OCI-LY7 (cell line): ENCODE results near the gene CLDN9. TPM values are rescaled to one million over a fixed set of nuclear protein-coding genes. Genes with fewer than 3 reads are reported as not detected.

Source experiments
- BruUV-seq: library from RNA; stranded (reverse); fragments of 400-500 nt; replicated peaks from 2 replicates; lab custom pipeline; 2021; lab: Mats Ljungman, UMichigan
- CTCF ChIA-PET: fragments of 300-600 bp; sonication (Branson Sonifier 250); formaldehyde crosslinking; loops from one replicate; lab custom pipeline; 2022; ENCODE audit warnings: antibody characterized with exemption; ENCODE audit not compliant: unreplicated experiment; lab: Charles Lee
- POLR2A ChIA-PET: fragments of 300-600 bp; sonication (Branson Sonifier 250); formaldehyde crosslinking; loops from one replicate; lab custom pipeline; 2022; ENCODE audit warnings: antibody characterized with exemption; lab: Charles Lee
- DNase-seq: peaks from one replicate; pipeline ENCODE4 v3.0.0-alpha.2; 2015; ENCODE audit warnings: low spot score
- H2AFZ ChIP-seq: fragments of 200-600 bp; sonication (generic), shearing (Covaris generic); 2 replicates; pipeline ENCODE4 v1.6.1; 2014; ENCODE audit warnings: mild to moderate bottlenecking, antibody characterized with exemption, low read length, moderate library complexity
- H3K27ac ChIP-seq: fragments of 200-600 bp; sonication (generic); 2 replicates; pipeline ENCODE4 v1.5.1; 2014; ENCODE audit warnings: mixed run types, low read depth, mild to moderate bottlenecking, moderate library complexity, low read length, inconsistent platforms; ENCODE audit not compliant: poor library complexity, severe bottlenecking
- H3K36me3 ChIP-seq: fragments of 200-600 bp; sonication (generic); 2 replicates; pipeline ENCODE4 v1.6.1; 2014; ENCODE audit warnings: mild to moderate bottlenecking, antibody characterized with exemption, low read length, moderate library complexity, mixed read lengths; ENCODE audit not compliant: insufficient read depth
- H3K4me1 ChIP-seq: fragments of 200-600 bp; sonication (generic); 2 replicates; pipeline ENCODE4 v1.5.1; 2014; ENCODE audit warnings: mild to moderate bottlenecking, low read length; ENCODE audit not compliant: insufficient read depth, poor library complexity, severe bottlenecking
- H3K4me2 ChIP-seq: fragments of 200-600 bp; sonication (generic); 2 replicates; pipeline ENCODE4 v1.6.1; 2014; ENCODE audit warnings: mild to moderate bottlenecking, low read length
- H3K4me3 ChIP-seq: fragments of 200-600 bp; sonication (generic); 2 replicates; pipeline ENCODE4 v1.5.1; 2014; ENCODE audit warnings: mild to moderate bottlenecking, low read depth, low read length; ENCODE audit not compliant: poor library complexity, severe bottlenecking
- H3K79me2 ChIP-seq: fragments of 200-600 bp; sonication (generic); 2 replicates; pipeline ENCODE4 v1.6.1; 2016; ENCODE audit warnings: low read depth, mild to moderate bottlenecking, low read length, moderate library complexity, mixed read lengths; ENCODE audit not compliant: insufficient read depth
- H3K9me2 ChIP-seq: fragments of 200-600 bp; sonication (generic); 2 replicates; pipeline ENCODE4 v1.6.1; 2016; ENCODE audit warnings: mild to moderate bottlenecking, low read length, mixed read lengths; ENCODE audit not compliant: insufficient read depth
- H3K9me3 ChIP-seq: fragments of 200-600 bp; sonication (generic); 2 replicates; pipeline ENCODE4 v1.6.1; 2014; ENCODE audit warnings: mild to moderate bottlenecking, mixed run types, low read length, mixed read lengths
- H4K20me1 ChIP-seq: fragments of 200-600 bp; sonication (generic); 2 replicates; pipeline ENCODE4 v1.6.1; 2014; ENCODE audit warnings: mild to moderate bottlenecking, antibody characterized with exemption, low read length, moderate library complexity, mixed read lengths; ENCODE audit not compliant: insufficient read depth
- EZH2phosphoT487 ChIP-seq: fragments of 200-600 bp; sonication (generic); IDR thresholded peaks from 2 replicates; pipeline ENCODE4 v1.6.1; 2018; ENCODE audit warnings: low read depth, borderline replicate concordance, mild to moderate bottlenecking, mixed run types, antibody characterized with exemption, low read length, moderate library complexity, mixed read lengths
- intact Hi-C: fragments of 100-400 bp; cut with micrococcal nuclease; formaldehyde crosslinking; loops from one replicate; pipeline ENCODE4 v1.10.0; 2022; ENCODE audit not compliant: unreplicated experiment
- total RNA-seq, 2 experiments: library from RNA; depleted of rRNA in 1 of 2; stranded (reverse); fragments of >200 nt in 1 of 2; shearing (Covaris generic) in 1 of 2; gene quantifications; 2 replicates each; pipeline ENCODE4 v1.2.3, GENCODE V29; 2014 to 2022
- TF ChIP-seq, protein P1 (sequence below): fragments of 200-600 bp; sonication (generic); conservative IDR thresholded peaks from 2 replicates; pipeline ENCODE4 v1.5.1; 2014; ENCODE audit warnings: mild to moderate bottlenecking, antibody characterized with exemption, low read length, moderate library complexity, mixed read lengths

Gene CLDN9
- total RNA-seq, 2 experiments from 2014 or later, result 0.42 TPM; not detected in 1

DNA sequence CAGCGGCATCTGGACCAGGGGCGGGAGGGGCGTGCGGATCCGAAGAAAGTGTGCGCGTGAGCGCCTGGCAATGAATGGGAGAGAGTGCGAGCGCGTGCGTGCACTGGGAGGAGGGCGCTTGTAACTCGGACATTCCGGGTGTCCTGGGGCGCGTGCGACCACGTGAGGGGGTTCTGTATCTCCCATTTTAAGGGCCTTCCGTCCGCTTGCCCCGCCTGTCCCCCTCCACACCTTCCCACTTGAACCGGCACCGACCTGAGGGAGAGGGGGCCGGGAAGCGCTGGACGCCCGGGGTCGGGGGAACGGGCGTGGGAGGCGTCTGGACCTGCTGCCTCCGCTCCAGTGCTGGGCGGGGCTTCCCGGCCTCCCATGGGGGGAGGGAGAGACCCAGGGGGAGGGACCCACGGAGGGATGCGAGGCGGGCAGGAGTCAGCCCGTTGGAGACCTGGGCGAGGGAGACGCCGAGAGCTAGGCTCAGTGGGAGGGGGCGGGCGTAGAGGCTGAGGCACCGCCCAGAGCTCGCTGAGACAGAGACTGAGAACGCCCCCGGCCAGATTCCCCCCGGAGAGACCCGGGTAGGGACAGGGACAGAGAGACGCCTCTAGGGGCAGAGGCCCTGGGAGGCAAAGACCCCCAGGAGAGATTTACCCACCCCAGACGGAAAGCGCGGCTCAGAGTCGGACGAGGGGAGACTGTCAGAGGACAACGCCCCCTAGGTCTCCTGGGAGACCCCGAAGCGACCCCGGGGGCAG is 48.8 kb upstream of the CLDN9 start, which contains the start of gene KREMEN2:
Gene KREMEN2 (plus strand): TSS at position 553 of the 752 bp plus-strand sequence. CDS start 246 bp downstream, outside the sequence.
- Histone ChIP-seq H3K27ac (no peak within 1 kb of the TSS), H3K4me1 (peaks cover 61% of the 10 kb centered on the region), H3K36me3 (no peaks in the 10 kb centered on the region), H2AFZ (no peak within 1 kb of the TSS), H3K79me2 (no peaks in the 10 kb centered on the region), H4K20me1 (no peaks in the 10 kb centered on the region), H3K9me2 (no peaks in the 10 kb centered on the region), H3K4me3 (peak within 1 kb of the TSS; percentile 54), H3K4me2 (peak within 1 kb of the TSS; percentile 65), H3K9me3 (no peaks in the 10 kb centered on the region)
- no peak for DNase-seq
- CTCF ChIA-PET, result no interaction called here
- intact Hi-C loops, result loop anchor here (5.0 kb wide), 1 partner anchor 37 kb away; no protein-coding TSS in a partner anchor
- POLR2A ChIA-PET, result no interaction called here
- TF ChIP-seq, protein P1, sequence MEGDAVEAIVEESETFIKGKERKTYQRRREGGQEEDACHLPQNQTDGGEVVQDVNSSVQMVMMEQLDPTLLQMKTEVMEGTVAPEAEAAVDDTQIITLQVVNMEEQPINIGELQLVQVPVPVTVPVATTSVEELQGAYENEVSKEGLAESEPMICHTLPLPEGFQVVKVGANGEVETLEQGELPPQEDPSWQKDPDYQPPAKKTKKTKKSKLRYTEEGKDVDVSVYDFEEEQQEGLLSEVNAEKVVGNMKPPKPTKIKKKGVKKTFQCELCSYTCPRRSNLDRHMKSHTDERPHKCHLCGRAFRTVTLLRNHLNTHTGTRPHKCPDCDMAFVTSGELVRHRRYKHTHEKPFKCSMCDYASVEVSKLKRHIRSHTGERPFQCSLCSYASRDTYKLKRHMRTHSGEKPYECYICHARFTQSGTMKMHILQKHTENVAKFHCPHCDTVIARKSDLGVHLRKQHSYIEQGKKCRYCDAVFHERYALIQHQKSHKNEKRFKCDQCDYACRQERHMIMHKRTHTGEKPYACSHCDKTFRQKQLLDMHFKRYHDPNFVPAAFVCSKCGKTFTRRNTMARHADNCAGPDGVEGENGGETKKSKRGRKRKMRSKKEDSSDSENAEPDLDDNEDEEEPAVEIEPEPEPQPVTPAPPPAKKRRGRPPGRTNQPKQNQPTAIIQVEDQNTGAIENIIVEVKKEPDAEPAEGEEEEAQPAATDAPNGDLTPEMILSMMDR, result peak; percentile 32; the same call in 1 of the 2 replicates
- TF ChIP-seq EZH2phosphoT487, result peak; percentile 26; the same call in 1 of the 2 replicates
- BruUV-seq, result no TSS peak

DNA sequence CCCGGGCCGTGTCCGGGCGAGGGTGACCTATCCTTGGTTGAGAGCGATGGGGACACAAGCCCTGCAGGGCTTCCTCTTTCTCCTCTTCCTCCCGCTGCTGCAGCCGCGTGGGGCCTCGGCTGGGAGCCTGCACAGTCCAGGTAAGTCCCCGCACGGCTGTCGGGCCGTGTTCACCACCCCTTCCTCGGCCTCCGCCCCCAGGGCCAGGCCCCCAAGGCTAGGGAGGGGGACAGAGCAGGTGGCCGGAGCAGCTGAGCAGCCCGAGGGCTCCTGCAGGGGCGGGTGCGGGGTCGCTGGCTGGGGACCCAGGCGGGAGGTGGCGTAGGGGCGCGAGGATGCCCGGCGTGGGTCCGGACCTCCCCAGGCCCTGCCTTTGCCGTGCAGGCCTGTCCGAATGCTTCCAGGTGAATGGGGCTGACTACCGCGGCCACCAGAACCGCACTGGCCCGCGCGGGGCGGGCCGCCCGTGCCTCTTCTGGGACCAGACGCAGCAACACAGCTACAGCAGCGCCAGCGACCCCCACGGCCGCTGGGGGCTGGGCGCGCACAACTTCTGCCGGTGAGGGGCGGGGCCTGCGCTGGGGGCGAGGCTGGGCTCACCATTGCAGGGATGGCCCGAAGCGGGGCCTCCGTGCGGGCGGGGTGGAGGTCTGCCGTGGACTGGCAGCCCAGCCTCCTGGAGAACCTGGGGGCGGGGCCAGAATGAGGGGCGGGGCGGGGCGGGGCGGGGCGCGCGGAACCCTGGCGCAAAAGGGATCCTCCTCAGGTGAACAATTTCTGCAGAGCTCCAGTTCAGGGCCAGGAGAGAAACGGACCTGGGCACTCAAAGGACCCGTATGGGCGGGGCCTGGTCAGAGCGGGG is 48.0 kb upstream of the CLDN9 start:
- H3K4me2 ChIP-seq, result peak overlapping the region; percentile 65
- no TSS peak for BruUV-seq
- intact Hi-C loops, result loop anchor here (1.0 to 5.0 kb wide), 2 partner anchors 10 to 37 kb away; no protein-coding TSS in a partner anchor
- CTCF ChIA-PET, result no interaction called here
- peak overlapping the region; percentile 54 for H3K4me3 ChIP-seq
- no peaks in the 10 kb centered on the region for H3K36me3 ChIP-seq
- DNase-seq, result peak; percentile 72
- no peak overlapping the region for H2AFZ ChIP-seq
- H3K27ac ChIP-seq, result no peak overlapping the region
- H3K9me3 ChIP-seq, result no peaks in the 10 kb centered on the region
- TF ChIP-seq, protein P1, result 0 out of 2 replicates have a peak, but pooled peaks have one; percentile 0
- peak; percentile 5; the same call in 1 of the 2 replicates for TF ChIP-seq EZH2phosphoT487
- no peaks in the 10 kb centered on the region for H4K20me1 ChIP-seq
- POLR2A ChIA-PET, result interaction anchor here (0.6 to 0.7 kb wide), 2 partner anchors 153 to 968 kb away, joined by 3 to 4 read pairs; no protein-coding TSS in a partner anchor
- H3K79me2 ChIP-seq, result no peaks in the 10 kb centered on the region
- no peaks in the 10 kb centered on the region for H3K9me2 ChIP-seq
- peaks cover 54% of the 10 kb centered on the region for H3K4me1 ChIP-seq
